SK-N-SH (cell line): ENCODE results near the gene HSD17B4.
"Not testable (repeated sequence)": the region's sequence is repeated elsewhere in the genome, so short reads cannot be mapped to it uniquely, and the experiment has no call there.

Source experiments
- CTCF ChIP-seq: fragments of 200-600 bp; sonication (generic); IDR thresholded peaks from 2 replicates; pipeline ENCODE4 v1.6.1; 2017; ENCODE audit warnings: antibody characterized with exemption, mild to moderate bottlenecking, moderate library complexity
- EP300 ChIP-seq, 2 experiments: IDR thresholded peaks; 2 replicates each; pipeline versions ENCODE4 v1.4.0 to v1.6.1; 2012; ENCODE audit warnings: borderline replicate concordance in 1 of 2, low read depth in 1 of 2, low read length in 1 of 2
- EZH2phosphoT487 ChIP-seq: fragments of 200-600 bp; sonication (generic); IDR thresholded peaks from 2 replicates; pipeline ENCODE4 v1.6.1; 2017; ENCODE audit warnings: low read depth, mixed run types, mild to moderate bottlenecking, antibody characterized with exemption, moderate library complexity, borderline replicate concordance
- FOXM1 ChIP-seq: IDR thresholded peaks from 2 replicates; pipeline ENCODE4 v1.4.0; 2012; ENCODE audit warnings: low read depth, mild to moderate bottlenecking
- MXI1 ChIP-seq: IDR thresholded peaks from 2 replicates; pipeline ENCODE4 v1.6.1; 2012; ENCODE audit warnings: mild to moderate bottlenecking, low read depth, low read length, improper control_type of control experiment
- NFIC ChIP-seq: IDR thresholded peaks from 2 replicates; pipeline ENCODE4 v1.4.0; 2012; ENCODE audit warnings: borderline replicate concordance
- PBX3 ChIP-seq: IDR thresholded peaks from 2 replicates; pipeline ENCODE4; 2012
- POLR2AphosphoS5 ChIP-seq: IDR thresholded peaks from 2 replicates; pipeline ENCODE4 v1.6.1; 2012; ENCODE audit warnings: low read depth, low read length
- RCOR1 ChIP-seq: fragments of 150-350 bp; IDR thresholded peaks from 2 replicates; pipeline ENCODE4 v1.6.1; 2017; ENCODE audit warnings: antibody characterized with exemption, low read length
- REST ChIP-seq: IDR thresholded peaks from 2 replicates; pipeline ENCODE4 v1.6.1; 2012; ENCODE audit warnings: mild to moderate bottlenecking, low read depth, low read length, moderate library complexity
- SIN3A ChIP-seq: IDR thresholded peaks from 2 replicates; pipeline ENCODE4 v1.6.1; 2012; ENCODE audit warnings: low read depth, mild to moderate bottlenecking, low read length, moderate library complexity, borderline replicate concordance
- SMC3 ChIP-seq: IDR thresholded peaks from 2 replicates; pipeline ENCODE4 v1.6.1; 2012; ENCODE audit warnings: low read depth, low read length, improper control_type of control experiment
- TCF12 ChIP-seq: IDR thresholded peaks from 2 replicates; pipeline ENCODE4 v1.4.0; 2012
- YY1 ChIP-seq: IDR thresholded peaks from 2 replicates; pipeline ENCODE4 v1.4.0; 2012; ENCODE audit warnings: low read depth, mild to moderate bottlenecking

- TF ChIP-seq CTCF; EP300 (IDR thresholded peaks at IDR 0.05; ENCODE audit: borderline replicate concordance in 1 of 2, low read depth in 1 of 2, low read length in 1 of 2); YY1; MXI1; POLR2AphosphoS5; SMC3; EZH2phosphoT487; SIN3A; REST; TCF12; RCOR1; PBX3; NFIC; FOXM1: not testable (repeated sequence)
Observed at GRCh38 chr5:119439632-119440031, 12.7 kb upstream of the HSD17B4 start.
